Omental fat pad (tissue), 4 donors: ENCODE data around the gene TRIM3. TPM values are rescaled to one million over a fixed set of nuclear protein-coding genes. Genes with fewer than 3 reads are reported as not detected.

Experiments used
- ATAC-seq: fragments of 150-250 bp; one replicate; pipeline ENCODE4 v1.9.1; 2016; ENCODE audit warnings: mild to moderate bottlenecking, moderate library complexity; ENCODE audit not compliant: low FRiP score
- DNase-seq: peaks from one replicate; pipeline ENCODE4 v3.0.0-alpha.2; 2019; ENCODE audit warnings: low spot score
- CTCF ChIP-seq, 3 donors: fragments of 450-650 bp; IDR thresholded peaks; one replicate each; pipeline ENCODE4 v1.5.1; 2016 to 2017; ENCODE audit warnings: antibody characterized with exemption in 3 of 3, mild to moderate bottlenecking in 3 of 3, moderate library complexity in 2 of 3
- total RNA-seq, 4 donors: library from RNA; depleted of rRNA; stranded (reverse); fragments of >200 nt; gene quantifications; one replicate each; pipeline ENCODE4 v1.1.0, GENCODE V29; 2016

The TRIM3 gene
- total RNA-seq, 4 donors from 2014 or later = 16.9 to 27.4 (median 22.1) TPM

- no peak for TF ChIP-seq CTCF (IDR thresholded peaks at IDR 0.05)
- ATAC-seq (peak; percentile 89), DNase-seq (peak; percentile 63)
Measured at GRCh38 chr11:6468712-6469495, 4.8 kb downstream of the TRIM3 start.

GRCh38 chr11:6459099-6459450 is 14.7 kb downstream of the TRIM3 start:
- DNase-seq (no peak), ATAC-seq (no peak)
- TF ChIP-seq CTCF (IDR thresholded peaks at IDR 0.05) = no peak

GRCh38 chr11:6458352-6459098 is 15.2 kb downstream of the TRIM3 start:
- no peak for TF ChIP-seq CTCF (IDR thresholded peaks at IDR 0.05)
- ATAC-seq = no peak
- DNase-seq = no peak

GRCh38 chr11:6457581-6458320 is 16.0 kb downstream of the TRIM3 start:
- no peak for DNase-seq
- no peak for ATAC-seq
- no peak for TF ChIP-seq CTCF (IDR thresholded peaks at IDR 0.05)

GRCh38 chr11:6456361-6457073 is 17.2 kb downstream of the TRIM3 start:
- ATAC-seq = no peak

More at GRCh38 chr11:6456361-6457073, 17.2 kb downstream of the TRIM3 start:
- TF ChIP-seq CTCF (IDR thresholded peaks at IDR 0.05) = no peak
- DNase-seq = no peak
